Keratinocyte (primary cell): ENCODE measurements around the gene PRG3. TPM values are rescaled to one million over a fixed set of nuclear protein-coding genes. Genes with fewer than 3 reads are reported as not detected.

Source experiments
- DNase-seq: peaks from one replicate; pipeline ENCODE4 v3.0.0-alpha.2; 2011; ENCODE audit warnings: low read depth, missing footprints, low spot score
- FAIRE-seq: peaks from 2 replicates; lab custom pipeline; 2011; peaks lifted over from hg19 to GRCh38; lab: Jason Lieb, UNC
- H2AFZ ChIP-seq: 2 replicates; pipeline ENCODE4 v1.6.0; 2012; ENCODE audit warnings: low read length, control low read depth, inconsistent platforms; ENCODE audit not compliant: control insufficient read depth
- H3K27ac ChIP-seq: 2 replicates; pipeline ENCODE4 v1.5.1; 2011; ENCODE audit warnings: low read length; ENCODE audit not compliant: control insufficient read depth, insufficient read depth
- H3K27me3 ChIP-seq: 3 replicates; pipeline ENCODE4 v1.6.0; 2011; ENCODE audit warnings: low read length; ENCODE audit not compliant: control insufficient read depth, insufficient read depth; ENCODE audit errors: extremely low read depth
- H3K36me3 ChIP-seq, 2 experiments: 2 replicates in 1 of 2; 3 replicates in 1 of 2; pipeline ENCODE4 v1.5.1; 2011; ENCODE audit warnings: low read length in 2 of 2, mild to moderate bottlenecking in 1 of 2; ENCODE audit not compliant: control insufficient read depth in 2 of 2, insufficient read depth in 2 of 2; ENCODE audit errors: extremely low read depth in 1 of 2
- H3K4me1 ChIP-seq: 3 replicates; pipeline ENCODE4 v1.5.1; 2011; ENCODE audit warnings: low read length; ENCODE audit not compliant: control insufficient read depth, insufficient read depth; ENCODE audit errors: extremely low read depth
- H3K4me2 ChIP-seq: 3 replicates; pipeline ENCODE4 v1.6.0; 2011; ENCODE audit warnings: low read depth, low read length; ENCODE audit not compliant: control insufficient read depth, insufficient read depth; ENCODE audit errors: extremely low read depth
- H3K4me3 ChIP-seq, 3 experiments: fragments of 200-600 bp in 1 of 3; sonication (generic) in 1 of 3; 2 replicates in 2 of 3; 3 replicates in 1 of 3; pipeline ENCODE4 v1.5.1; 2011 to 2016; ENCODE audit warnings: low read length in 3 of 3, mild to moderate bottlenecking in 3 of 3, control low read depth in 2 of 3, inconsistent platforms in 1 of 3, low read depth in 1 of 3, mixed read lengths in 1 of 3, mixed run types in 1 of 3, moderate library complexity in 1 of 3; ENCODE audit not compliant: control insufficient read depth in 2 of 3, insufficient read depth in 2 of 3; ENCODE audit errors: extremely low read depth in 1 of 3
- H3K79me2 ChIP-seq: 2 replicates; pipeline ENCODE4 v1.6.0; 2012; ENCODE audit warnings: low read length; ENCODE audit not compliant: control insufficient read depth, insufficient read depth
- H3K9ac ChIP-seq: 3 replicates; pipeline ENCODE4 v1.6.0; 2011; ENCODE audit warnings: low read length; ENCODE audit not compliant: control insufficient read depth, insufficient read depth; ENCODE audit errors: extremely low read depth
- H3K9me1 ChIP-seq: 3 replicates; pipeline ENCODE4 v1.6.0; 2011; ENCODE audit warnings: low read length; ENCODE audit not compliant: control insufficient read depth, insufficient read depth; ENCODE audit errors: extremely low read depth
- H3K9me3 ChIP-seq: 2 replicates; pipeline ENCODE4 v1.5.1; 2012; ENCODE audit warnings: low read depth, low read length; ENCODE audit not compliant: control insufficient read depth
- H4K20me1 ChIP-seq: 3 replicates; pipeline ENCODE4 v1.6.0; 2011; ENCODE audit warnings: low read length; ENCODE audit not compliant: control insufficient read depth, insufficient read depth; ENCODE audit errors: extremely low read depth
- CTCF ChIP-seq, 3 experiments: IDR thresholded peaks in 1 of 3; conservative IDR thresholded peaks in 1 of 3; optimal IDR thresholded peaks in 1 of 3; 2 replicates in 2 of 3; 3 replicates in 1 of 3; pipeline versions ENCODE3 to v1.5.1; 2011; ENCODE audit warnings: low read length in 3 of 3, mild to moderate bottlenecking in 3 of 3, moderate library complexity in 2 of 3, control low read depth in 1 of 3, inconsistent platforms in 1 of 3; ENCODE audit not compliant: insufficient read depth in 2 of 3; ENCODE audit errors: extremely low read depth in 1 of 3
- EZH2 ChIP-seq: IDR thresholded peaks from one replicate; pipeline ENCODE4 v1.6.1; 2012; ENCODE audit warnings: inconsistent platforms, mild to moderate bottlenecking, low read length, moderate library complexity
- dilution Hi-C: fragments of 300-500 bp; cut with MboI; formaldehyde crosslinking; loops from one replicate; pipeline ENCODE4 v1.7.0; 2020; ENCODE audit warnings: low sequenced_read_pairs; ENCODE audit not compliant: extremely low pct_ligation_motif_present
- polyA plus RNA-seq, 5 experiments: library from polyadenylated mRNA; depleted of rRNA in 3 of 5; stranded (reverse) in 3 of 5; stranded (forward) in 1 of 5; unstranded in 1 of 5; fragments of >200 nt; gene quantifications; 1 replicate in 1 of 5; 2 replicates in 3 of 5; 3 replicates in 1 of 5; pipeline versions ENCODE4 v1.2.1 to v1.2.3, GENCODE V29; 2011 to 2012; ENCODE audit warnings: missing spikeins in 2 of 5, low read depth in 1 of 5, low replicate concordance in 1 of 5

The PRG3 gene
- polyA plus RNA-seq, 1 donor (not counting 4 experiments of a cell fraction or from before 2014, with no cell fraction given) = not detected

GRCh38 chr11:57391111-57391510, 10.2 kb upstream of the PRG3 start:
- Histone ChIP-seq H3K4me3 (no peak overlapping the region), H3K79me2 (no peaks in the 10 kb centered on the region), H3K4me2 (no peak overlapping the region), H3K9ac (no peak overlapping the region), H3K36me3 (no peaks in the 10 kb centered on the region), H3K9me1 (no peaks in the 10 kb centered on the region), H2AFZ (no peak overlapping the region), H3K4me1 (peaks cover 8% of the 10 kb centered on the region), H3K27ac (no peak overlapping the region), H3K27me3 (no peaks in the 10 kb centered on the region), H4K20me1 (no peaks in the 10 kb centered on the region), H3K9me3 (no peaks in the 10 kb centered on the region)
- no peak for DNase-seq
- no peak for FAIRE-seq
- dilution Hi-C loops = no loop called here
- TF ChIP-seq CTCF (optimal IDR thresholded peaks at IDR 0.05 in 1 of 3, IDR thresholded peaks at IDR 0.05 in 1 of 3, conservative IDR thresholded peaks at IDR 0.05 in 1 of 3; ENCODE audit: extremely low read depth in 1 of 3, insufficient read depth in 2 of 3, low read length in 3 of 3) (no peak), EZH2 (no peak)

GRCh38 chr11:57390535-57390934, 9.6 kb upstream of the PRG3 start, which contains the start of gene PRG2:
Gene PRG2 (minus strand): TSS chr11:57390650. CDS start chr11:57389944, 706 bp downstream.
- FAIRE-seq (no peak), DNase-seq (no peak)
- Histone ChIP-seq H3K4me1 (peaks cover 8% of the 10 kb centered on the region), H3K9me3 (no peaks in the 10 kb centered on the region), H4K20me1 (no peaks in the 10 kb centered on the region), H3K27ac (no peak within 1 kb of the TSS), H3K9me1 (no peaks in the 10 kb centered on the region), H3K79me2 (no peaks in the 10 kb centered on the region), H3K4me3 (no peak within 1 kb of the TSS), H3K27me3 (no peaks in the 10 kb centered on the region), H3K36me3 (no peaks in the 10 kb centered on the region), H3K4me2 (no peak within 1 kb of the TSS), H2AFZ (no peak within 1 kb of the TSS), H3K9ac (no peak within 1 kb of the TSS)
- TF ChIP-seq CTCF (optimal IDR thresholded peaks at IDR 0.05 in 1 of 3, IDR thresholded peaks at IDR 0.05 in 1 of 3, conservative IDR thresholded peaks at IDR 0.05 in 1 of 3; ENCODE audit: extremely low read depth in 1 of 3, insufficient read depth in 2 of 3, low read length in 3 of 3) (no peak), EZH2 (no peak)
- dilution Hi-C loops = no loop called here
